ENCODE results near the gene IRF1.

IRF1 gene

GRCh38 chr5:132500244-132500930, 9.8 kb upstream of the IRF1 start:
- no peak for DNase-seq

DNA sequence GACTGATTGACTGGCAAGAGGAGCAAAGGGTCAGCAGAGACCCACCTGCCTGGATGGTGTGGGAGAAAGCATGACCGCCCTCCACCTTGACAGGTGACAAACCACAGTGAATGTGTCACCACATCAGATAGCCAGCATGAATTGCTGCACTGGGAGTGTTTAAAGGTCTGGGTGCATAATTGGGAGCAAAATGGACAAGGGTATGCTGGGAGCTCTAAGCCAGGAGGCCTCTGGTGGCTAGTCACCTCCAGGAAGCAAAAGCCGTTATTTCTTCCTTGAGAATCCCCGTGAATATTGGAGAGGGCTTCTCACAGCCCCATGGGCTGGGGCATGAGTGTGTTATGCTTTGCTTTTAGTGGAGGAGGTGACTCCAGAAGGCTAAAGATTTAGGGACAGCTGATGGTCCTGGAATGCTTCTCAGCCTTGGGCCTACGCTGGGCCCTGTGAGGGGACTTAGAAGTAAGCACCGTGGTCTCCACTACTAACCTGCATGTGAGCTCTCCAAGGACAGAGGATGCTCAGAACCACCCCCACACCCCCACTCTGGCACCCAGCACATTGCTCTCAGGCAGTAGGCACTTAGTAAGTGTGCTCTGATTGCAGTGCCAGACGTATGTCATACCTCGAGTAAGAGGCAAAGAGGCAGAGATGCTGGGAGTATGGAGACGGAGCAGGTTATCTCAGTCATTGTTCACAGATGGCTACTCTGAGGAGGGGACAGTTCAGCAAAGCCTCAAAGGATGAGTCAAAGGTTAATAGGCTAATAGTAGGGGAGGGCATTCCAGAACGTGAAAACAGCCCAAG, 9.1 kb upstream of the IRF1 start:
- DNase-seq = no peak

- DNase-seq = no peak
These were observed 8.2 kb upstream of the IRF1 start for GRCh38 chr5:132498686-132499271.

GRCh38 chr5:132498152-132498551, 7.6 kb upstream of the IRF1 start:
- DNase-seq = no peak

DNA sequence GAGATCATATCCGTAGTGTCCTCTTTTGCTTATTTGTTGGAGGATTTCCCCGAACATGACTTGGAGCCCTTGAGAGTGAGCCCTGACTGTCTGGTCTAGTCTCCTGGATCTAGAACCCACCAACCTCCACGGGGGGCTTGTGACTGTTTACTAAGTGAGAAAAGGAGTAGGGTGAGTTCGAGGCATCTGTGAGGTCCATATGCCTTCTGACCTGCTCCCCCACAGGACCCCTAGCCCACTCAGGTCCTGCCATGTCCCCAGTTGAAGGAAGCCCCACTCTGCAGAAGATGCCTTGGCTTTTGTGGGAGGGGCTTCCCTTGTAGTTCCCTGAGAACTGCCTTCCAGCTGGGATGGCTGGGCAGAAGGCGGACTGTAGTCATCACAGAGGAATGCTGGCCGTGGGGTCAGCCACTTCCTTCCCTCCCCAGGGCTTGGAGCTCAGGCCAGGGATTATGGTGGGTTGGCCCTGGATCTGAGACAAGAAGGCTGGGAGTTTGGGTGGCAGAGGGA, 7.0 kb upstream of the IRF1 start:
- DNase-seq = no peak

- peak in 1 of 2 experiments; percentile 27 for DNase-seq
These were observed 6.3 kb upstream of the IRF1 start for GRCh38 chr5:132496631-132497487.

GRCh38 chr5:132496191-132496630, 5.6 kb upstream of the IRF1 start:
- peak; percentile 4 to 23 for DNase-seq

DNA sequence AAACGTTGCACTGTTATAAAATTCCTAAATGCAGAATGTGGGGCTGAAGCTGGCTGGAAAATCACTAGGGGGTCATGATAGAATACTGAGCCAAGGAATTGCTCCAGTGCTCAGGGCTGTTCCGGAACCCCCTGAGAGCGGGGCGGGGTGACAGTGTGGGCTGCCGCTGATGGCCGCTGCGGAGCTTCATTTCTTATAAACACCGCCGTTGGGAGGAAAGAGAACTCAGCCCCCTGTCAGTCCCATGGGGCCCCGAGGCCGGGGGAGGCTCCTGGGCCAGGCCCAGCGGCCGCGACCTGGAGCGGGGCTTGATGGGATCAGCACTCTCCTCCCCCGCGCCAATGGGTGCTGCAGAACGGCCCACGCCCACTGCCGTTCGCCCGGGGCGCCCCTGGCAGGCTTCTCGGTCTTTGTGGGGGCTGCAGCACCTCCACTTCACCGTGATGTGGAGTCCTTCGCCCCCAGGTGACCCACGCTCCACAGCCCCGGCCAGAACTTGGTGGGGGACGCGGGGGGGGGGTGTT, 5.2 kb upstream of the IRF1 start:
- peak in 1 of 2 experiments; percentile 9 for DNase-seq

DNA sequence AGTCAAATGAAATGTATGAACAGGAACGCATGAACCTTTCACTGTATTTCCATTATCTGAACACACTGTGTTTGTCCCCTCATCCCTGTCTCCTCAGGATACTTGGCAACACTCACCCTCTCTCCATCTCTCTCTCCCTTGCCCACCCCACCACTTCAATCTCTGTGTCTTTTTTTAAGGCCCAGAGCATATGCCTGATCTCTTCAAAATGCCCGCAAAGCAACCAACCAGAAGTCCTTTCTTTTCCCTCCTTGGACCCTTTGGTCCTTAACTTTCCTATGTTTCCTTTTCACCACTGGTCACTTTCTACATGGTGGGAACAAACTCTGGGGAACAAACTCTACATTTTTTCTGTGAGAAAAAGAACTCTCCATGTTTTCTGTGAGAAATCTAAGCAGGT, 3.2 kb upstream of the IRF1 start:
- no peak for DNase-seq

GRCh38 chr5:132493241-132493640, 2.7 kb upstream of the IRF1 start:
- DNase-seq = no peak

DNA sequence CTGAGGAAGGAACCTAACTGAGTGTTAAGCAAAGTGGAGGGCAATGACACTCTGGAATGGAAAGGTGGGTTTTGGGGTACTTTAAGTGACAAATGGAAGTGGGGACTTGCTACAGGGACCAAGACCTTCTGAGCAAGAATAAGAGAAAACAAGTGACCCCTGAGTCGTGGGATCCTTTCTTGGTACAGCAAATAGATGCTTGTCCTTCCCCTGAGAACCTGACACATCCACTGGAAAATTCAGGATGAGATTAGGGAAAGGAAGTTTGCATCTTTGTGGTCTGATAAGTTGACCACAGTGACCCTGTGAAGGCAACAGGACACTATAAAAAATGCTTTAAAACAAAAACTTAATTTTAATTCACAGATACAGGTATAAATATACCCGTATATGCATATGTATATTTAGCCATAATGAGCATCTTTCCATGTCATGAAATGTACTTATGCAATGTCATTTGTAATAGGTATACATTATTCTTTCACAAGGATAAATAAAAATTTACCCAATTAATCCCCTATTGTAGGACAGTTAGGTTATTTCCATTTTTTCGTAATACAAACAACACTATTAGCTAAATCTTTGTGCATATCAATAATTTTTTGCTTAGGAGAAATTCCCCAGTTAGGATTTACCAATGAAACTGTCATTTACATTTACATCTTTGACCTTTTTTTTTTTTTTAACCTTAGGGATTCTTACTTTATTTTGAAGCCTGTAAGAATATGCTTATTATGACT, 2.0 kb upstream of the IRF1 start:
- no peak for DNase-seq

DNA sequence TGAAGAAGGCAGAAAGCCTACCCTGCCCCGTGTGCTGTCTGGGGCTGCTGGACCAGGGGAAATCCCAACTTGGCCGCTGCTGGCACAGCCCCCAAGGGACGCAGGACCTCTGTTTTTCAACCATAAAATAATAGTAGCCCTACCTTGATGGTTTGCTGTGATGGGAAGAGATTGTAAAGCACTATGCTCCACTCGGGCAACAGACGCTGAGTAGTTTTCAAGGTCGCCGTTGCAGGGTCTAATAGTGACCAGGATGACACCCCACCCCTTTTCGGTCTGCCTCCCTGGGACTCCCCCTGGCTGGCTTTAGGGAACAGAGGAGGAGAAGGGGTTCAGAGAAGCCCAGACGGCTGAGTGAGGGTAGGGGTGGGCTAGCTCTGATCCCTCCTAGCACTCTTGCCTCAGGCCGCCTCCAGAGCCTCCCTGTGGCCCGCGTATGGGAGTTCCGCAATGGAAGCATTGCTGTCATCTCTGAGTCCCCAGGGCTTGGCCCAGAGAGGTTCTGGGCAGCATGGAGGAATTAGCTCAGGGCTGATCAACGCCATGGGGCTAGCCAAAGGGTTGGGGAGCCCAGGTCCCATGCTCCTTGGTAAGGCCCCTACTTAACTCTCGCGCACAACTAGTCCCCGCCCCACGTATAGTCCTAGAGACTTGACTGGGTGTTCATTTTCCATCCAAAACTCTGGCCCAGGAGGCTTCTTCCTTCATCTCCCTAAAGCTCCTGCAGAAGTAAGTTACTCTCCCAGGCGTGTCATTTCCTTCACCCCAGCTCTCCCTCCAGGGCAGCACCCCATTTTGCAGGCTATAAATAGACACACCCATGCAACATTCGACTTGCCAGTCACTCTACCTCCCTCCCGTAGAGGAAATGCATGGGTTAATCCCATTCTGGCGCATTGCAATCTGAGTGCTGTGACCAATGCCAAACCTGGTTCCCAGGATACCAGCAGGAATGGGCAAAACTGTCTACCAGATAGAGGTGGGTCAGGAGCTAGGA, 1.1 kb upstream of the IRF1 start:
- no peak for DNase-seq

- DNase-seq = no peak
These were observed 596 bp downstream of the IRF1 start for GRCh38 chr5:132489871-132490483.

DNA sequence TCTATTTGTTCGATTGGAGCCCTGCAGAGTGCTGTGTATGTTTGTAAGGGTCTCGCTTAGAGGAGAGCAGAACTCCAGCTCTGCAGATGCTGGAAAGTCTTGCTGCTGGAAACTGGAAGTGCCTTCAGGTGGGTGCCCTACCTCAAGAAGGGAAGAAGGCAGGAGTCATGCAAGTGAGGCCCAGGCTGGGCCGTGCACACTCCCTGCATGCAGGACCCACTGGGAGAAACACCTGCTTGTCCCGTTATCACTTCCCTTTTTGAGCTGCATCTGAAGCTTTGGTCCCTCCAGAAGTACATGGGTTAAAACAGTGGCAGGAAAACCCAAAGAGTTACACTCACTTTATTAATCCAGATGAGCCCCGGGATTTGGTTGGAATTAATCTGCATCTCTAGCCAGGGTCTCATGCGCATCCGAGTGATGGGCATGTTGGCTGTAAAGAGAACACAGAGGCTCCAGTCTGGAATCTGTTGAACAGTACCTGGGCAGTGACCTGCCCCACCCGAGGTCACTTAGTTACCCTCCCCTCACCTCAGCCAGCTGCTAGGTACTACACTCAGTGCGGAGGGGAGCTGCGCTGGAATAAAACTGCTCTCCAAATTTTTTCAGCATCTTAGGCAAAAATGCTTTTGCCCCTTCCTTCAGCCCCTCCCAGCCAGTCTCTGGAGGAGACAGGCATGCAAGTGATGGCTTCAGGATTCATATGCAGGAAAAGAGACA, 1.4 kb downstream of the IRF1 start:
- DNase-seq = no peak

DNA sequence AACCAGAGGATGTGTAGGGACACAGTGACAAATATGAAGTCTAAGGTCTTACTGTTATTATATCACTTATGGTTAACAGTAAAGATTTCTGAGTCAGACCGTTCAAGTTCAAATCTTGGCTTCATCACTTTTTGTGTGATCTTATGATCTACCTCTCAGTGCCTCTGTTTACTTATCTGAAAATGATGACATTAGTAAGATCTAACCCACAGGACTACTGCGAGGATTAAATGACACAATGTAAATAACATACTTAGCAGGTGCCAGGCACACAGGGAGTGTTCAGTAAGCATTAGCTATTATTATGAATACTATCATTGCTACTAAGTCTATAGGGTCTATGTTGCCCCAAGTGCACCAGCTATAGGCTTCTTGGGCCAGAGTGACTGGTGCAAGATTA, 2.0 kb downstream of the IRF1 start:
- no peak for DNase-seq

DNA sequence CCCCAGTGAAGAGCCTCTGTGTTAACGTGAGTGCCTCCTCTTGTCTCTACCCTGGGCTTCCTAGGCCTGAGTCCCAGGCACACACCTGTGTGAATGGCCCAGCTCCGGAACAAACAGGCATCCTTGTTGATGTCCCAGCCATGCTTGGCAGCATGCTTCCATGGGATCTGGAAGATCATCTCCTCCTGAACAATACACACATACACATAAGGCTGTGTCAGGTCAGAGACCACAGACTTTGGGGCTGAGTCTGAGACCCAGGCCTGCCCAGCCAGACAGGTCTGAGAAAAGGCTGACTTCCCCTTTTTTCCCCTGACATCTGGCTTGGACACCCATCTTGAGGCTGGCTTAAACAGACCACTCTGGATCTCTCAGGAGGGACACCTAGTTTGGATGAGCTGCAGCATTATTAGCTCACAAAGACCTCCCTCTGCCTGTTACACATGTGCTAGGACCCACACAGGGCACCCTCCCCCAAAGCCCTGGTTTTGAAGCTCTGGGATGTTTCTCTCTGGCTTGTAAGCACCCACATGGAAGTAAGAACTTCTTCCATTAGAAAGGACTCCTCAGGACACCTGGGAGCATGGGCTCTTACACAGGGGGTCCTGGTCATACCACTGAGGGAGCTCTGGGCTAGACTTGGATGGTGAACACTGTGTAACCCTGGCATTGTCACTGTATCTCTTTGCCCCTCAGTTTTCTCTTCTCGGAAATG, 2.6 kb downstream of the IRF1 start:
- no peak for DNase-seq

- DNase-seq = no peak
These were observed 3.5 kb downstream of the IRF1 start for GRCh38 chr5:132487095-132487428.

DNA sequence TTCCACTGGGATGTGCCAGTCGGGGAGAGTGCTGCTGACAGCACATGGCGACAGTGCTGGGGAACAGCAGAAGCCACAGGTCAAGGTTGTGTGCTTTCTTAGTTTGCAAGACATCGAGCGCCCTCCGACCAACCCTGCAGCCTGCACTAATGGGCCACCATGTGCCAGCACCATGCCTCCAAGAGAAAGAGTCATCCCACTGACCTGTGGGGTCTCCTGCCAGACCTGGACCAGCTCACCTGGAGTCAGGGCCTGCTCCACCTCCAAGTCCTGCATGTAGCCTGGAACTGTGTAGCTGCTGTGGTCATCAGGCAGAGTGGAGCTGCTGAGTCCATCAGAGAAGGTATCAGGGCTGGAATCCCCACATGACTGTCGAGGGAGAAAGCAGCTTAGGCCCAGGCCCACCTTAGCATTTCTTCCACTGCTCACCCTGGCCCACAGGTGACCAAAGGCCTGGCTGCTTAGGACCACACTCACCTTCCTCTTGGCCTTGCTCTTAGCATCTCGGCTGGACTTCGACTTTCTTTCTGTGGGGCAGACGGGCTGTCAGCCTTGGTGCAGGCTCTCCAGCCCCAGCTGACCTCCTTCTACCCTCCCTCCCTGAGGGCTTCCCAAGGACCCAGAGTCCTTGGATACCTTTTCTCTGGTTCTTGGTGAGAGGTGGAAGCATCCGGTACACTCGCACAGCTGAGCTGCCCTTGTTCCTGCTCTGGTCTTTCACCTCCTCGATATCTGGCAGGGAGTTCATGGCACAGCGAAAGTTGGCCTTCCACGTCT, 4.1 kb downstream of the IRF1 start:
- DNase-seq = no peak
